GM20431 (cell line): Measurements from ENCODE around the gene PBX3.

Experiments used
- in situ Hi-C: fragments of 300-500 bp; cut with MseI, MboI; formaldehyde crosslinking; loops from one replicate; pipeline ENCODE4 v1.15.0; 2020; ENCODE audit warnings: low sequenced_read_pairs; ENCODE audit not compliant: unreplicated experiment

PBX3 gene

DNA sequence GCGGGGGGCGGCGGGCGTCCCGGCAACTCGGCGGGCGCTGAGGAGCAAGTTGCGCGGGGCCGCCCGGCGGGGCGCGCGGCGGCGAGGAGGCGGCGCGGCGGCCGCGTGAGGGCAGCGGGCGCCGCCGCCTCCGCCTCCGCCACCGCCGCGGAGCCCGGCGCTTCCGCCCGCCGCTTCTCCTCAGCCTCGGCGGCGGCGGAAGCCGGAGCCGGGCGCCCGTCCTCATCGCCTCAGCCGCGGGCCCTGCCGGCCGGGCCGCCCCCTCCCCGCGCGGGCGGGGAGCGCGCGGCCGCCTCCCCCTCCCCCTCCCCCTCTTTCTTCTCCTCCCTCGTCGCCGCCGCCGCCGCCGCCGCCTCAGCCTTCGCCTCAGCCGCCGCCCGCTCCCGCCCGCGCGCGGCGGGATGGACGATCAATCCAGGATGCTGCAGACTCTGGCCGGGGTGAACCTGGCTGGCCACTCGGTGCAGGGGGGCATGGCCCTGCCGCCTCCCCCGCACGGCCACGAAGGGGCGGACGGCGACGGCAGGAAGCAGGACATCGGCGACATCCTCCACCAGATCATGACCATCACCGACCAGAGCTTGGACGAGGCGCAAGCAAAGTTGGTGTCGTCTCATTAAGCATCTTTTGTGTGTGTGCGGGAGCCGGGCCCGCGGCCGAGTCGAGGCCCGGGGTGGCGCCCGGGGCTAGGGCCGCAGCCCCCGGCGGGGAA lies at the start of gene PBX3:
Gene PBX3 (plus strand): TSS at position 321 of the 712 bp plus-strand sequence.
- in situ Hi-C loops = no loop called here

DNA sequence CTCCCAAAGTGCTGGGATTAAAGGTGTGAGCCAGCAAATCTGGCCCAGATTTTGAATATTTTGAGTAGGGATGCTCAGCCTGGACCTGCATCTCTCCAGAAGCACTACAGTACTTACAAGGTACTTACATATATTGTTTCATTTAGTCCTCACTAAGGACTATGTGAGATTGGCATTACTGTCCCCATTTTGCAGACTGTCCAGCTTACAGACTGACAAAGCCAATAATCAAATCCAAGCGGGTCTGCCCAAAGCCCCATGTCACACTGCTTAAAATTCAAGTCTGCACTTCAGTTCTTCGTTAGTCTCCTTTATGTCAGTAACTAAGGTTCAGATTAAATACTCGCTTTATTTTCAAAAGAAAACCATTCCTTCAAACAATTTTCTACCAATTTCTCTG lies 47.3 kb upstream of the PBX3 start:
- in situ Hi-C loops = no loop called here

DNA sequence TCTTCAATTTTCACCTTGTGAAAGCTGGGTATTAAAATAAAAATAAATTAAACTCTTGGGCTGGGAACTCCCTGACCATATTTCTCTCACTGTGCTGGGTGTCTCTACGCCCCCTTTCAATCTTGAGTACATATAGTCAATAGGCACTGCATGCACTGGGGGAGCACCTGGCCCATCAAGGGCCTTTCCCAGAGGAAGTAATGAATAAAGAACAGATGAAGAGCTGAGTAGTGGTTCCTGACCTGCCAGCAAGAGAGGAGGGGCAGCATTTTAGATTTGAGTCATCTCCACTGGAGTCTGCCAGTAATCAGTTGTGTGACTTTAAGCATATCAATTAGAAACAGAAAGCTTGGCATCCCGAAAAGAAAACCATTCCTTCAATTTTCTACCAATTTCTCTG lies 46.4 kb upstream of the PBX3 start:
- in situ Hi-C loops = no loop called here

DNA sequence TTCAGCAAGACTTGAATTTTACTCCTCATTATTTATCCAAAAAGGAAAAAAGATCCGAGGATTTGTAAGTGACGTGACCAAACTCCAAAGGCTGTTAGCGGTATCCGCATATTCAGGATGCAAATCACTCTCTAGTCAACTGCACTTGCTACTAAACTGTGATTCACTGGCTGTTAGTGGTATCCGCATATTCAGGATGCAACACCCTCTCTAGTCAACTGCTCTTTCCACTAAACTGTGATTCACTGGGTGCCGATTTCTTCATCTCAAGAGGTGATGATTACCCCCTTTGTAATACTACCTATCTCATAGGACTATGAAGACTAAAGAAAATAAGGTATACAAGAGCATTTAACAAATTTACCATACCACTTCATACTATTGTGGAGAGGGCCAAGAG lies 45.8 kb upstream of the PBX3 start:
- in situ Hi-C loops = no loop called here

DNA sequence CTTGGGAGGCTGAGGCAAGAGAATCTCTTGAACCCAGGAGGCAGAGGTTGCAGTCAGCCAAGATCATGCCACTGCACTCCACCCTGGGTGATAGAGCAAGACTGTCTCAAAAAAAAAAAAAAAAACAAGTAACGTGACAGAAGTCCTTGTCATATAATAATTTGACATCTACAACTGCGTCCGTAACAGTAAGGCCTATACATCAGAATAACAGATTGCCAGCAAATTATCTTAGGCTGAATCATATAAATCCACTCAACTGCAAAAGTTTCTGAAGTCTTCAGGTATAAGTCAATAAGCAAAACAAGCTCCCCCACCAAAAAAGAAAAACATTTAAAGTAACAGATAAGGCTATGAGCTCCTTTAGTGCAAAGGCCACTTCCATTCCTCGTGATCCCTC lies 43.5 kb upstream of the PBX3 start:
- in situ Hi-C loops = no loop called here

DNA sequence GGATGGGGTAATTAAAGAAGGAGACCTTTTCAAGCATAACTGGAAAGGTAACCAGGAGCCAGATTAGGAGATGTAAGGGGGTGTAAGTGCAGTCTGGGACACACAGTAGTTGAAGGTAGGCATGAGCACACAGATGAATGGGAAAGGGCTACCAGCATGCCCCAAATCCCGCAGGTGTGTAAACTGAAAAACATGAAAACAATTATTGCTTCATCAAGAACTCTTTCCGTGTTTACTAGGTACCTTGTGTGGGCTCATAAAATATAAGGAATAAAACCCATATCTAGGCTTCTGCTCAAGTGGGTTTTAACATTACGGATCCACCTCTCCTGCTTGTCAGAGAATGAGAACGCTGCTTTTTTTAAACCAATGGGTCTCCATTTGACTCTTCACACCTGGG lies 41.3 kb upstream of the PBX3 start:
- in situ Hi-C loops = no loop called here

DNA sequence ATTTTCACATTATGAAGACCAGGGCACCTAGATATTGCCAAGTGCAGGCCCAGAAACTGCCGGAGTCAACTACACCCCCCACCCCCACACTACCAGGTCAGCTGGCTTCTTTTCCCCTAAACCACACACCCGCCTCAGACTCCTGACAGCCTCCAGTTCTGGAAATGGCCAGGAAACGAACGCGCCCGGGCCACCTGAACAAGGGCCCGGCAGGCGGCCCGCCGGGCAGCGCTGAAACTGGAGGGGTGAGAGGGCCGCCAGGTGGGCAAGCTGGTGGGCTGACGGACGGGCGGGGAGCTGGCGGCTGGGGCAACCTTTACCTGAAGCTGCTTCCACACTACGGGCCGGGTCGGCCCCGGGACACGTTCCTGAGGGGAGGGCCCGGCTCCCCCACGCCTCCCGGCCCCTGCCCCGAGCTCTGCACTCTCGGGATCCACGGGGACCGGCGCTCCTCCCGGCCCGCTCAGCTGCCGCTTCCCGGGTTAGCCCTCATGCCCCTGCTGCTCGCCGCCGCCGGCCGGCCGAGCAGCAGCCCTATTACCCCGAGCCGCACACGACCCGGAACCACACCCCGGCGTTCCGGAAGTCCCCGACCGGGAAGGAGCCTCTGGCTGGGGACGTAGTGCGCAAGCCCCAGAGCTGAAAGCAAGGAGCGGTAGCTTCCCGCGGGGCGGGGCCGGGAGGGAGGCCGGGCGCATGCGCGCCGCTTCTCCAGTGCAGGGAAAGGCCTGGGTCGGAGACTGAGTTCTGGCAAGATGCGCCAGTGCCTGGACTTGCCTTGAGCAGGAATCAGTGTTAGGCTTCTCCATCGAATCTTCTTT lies 40.3 kb upstream of the PBX3 start, which contains the start of gene MAPKAP1:
Gene MAPKAP1 (minus strand): TSS at position 558 of the 821 bp plus-strand sequence. CDS start 34,634 bp downstream, outside the sequence.
- in situ Hi-C loops = no loop called here

DNA sequence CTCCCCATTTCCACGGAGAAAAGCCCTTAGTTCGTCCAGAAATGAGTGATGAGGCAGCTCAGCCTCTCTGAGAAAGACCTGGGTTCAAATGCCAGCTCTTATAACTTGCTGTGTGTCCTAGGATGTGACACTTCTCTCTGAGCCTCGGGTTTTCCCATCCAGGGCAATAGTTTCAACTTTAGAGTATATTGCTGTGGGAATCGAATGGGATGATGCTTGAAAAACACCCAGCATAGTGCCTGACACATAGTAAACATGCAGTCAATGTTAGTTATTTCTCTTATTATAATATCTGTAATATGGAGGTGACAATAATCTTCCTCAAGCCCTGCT lies 39.7 kb upstream of the PBX3 start:
- in situ Hi-C loops = no loop called here

DNA sequence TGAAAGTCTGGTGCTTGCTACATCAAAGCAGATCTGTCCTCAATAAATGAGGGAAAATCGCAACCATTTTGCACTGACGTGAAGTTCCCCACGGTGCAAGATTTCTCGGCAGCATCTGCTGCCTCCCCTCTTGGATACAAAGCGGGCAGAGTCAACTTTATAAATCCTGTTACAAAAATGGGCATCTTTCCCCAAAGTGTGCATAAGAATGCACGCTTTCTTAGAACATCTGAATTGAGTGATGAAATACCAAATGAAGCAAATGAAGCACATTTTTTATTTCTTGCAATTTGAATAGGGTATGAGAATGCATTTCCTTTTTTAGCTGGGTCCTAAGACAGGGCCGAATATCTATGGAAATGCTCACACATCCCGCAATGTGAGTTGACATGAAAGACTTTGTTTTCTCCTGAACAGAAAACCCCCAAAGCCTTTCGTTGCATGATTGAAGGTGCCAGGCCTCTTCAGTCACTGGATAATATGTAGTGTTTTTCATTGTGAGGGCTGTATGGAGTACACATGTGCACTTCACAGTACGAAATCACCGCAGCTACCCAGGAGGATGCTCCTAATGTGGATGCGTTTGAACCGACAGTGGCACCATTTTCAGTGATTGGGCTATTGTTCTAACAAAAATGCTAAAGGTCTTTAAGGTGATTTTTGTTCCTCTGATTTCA lies 20.6 kb upstream of the PBX3 start:
- in situ Hi-C loops = no loop called here

DNA sequence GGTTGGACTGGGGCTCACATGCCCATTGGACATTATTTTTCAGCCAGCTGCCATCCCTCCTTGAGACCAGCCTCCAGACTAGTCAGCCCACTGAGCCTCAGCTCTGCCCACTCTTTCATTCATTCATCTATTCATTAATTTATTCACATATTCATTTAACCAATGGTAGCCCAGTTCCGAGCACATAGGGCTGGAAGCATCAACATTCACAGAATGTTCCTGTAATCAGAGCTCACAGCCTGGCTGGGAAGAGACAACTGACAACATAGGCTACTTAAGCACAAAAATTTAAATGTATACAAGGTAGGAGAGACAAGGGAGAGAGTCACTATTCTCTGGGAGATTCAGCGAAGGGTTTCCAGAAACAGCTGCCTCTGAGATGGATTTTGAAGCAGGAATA lies 17.0 kb upstream of the PBX3 start:
- in situ Hi-C loops = no loop called here

DNA sequence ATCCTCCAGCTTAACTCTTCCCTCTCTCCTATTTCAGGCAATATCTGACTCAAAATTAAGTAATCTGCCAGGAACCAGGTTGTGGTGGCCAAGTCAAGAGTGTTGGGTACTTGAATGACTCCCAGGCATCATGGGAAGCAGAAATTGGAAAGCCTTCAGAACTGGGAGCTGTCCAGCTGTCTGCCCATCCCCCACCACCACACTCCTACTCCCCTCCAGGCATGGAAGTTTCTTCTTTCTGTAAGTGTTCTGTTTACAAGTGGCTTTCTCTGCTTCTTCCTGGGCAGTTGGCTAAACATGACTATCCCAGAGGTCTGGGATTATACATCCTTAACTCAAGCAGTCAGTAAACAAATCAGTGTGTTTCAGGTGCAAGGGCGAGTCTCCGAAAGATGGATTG lies 14.6 kb upstream of the PBX3 start:
- in situ Hi-C loops = no loop called here

DNA sequence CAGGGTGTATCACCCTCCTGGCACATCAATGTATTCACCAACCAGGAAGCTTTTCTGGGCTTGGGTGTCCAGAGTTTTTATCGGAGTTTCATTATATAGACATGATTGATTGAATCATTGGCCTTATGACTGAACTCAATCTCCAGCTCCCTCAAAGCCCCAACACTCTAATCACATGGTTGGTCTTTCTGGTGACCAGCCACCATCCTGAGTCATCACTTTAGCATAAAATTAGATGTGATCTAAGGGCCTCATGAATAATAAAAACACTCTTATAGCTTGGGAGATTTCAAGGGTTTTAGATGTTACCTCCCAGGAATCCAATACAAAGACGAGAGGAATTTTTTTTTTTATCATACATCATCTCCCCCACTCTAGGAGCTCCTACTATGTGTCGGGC lies 7.7 kb upstream of the PBX3 start:
- in situ Hi-C loops = no loop called here

DNA sequence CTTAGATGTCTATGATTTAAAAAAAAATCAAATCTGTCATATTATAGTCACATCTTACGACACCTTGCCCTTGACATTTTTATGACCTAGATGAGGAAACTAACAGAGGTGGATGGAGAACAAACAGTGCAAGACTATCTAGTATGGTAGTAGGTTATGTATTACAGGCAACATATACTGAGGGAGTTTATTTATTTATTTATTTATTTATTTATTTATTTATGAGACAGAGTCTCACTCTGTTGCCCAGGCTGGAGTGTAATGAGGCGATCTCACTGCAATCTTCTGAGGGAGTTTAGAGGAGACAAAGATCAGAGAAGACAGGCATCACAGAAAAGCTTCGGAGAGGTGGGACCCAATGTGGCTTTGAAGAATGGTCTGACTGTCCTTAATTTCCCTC lies 4.5 kb upstream of the PBX3 start:
- in situ Hi-C loops = no loop called here

DNA sequence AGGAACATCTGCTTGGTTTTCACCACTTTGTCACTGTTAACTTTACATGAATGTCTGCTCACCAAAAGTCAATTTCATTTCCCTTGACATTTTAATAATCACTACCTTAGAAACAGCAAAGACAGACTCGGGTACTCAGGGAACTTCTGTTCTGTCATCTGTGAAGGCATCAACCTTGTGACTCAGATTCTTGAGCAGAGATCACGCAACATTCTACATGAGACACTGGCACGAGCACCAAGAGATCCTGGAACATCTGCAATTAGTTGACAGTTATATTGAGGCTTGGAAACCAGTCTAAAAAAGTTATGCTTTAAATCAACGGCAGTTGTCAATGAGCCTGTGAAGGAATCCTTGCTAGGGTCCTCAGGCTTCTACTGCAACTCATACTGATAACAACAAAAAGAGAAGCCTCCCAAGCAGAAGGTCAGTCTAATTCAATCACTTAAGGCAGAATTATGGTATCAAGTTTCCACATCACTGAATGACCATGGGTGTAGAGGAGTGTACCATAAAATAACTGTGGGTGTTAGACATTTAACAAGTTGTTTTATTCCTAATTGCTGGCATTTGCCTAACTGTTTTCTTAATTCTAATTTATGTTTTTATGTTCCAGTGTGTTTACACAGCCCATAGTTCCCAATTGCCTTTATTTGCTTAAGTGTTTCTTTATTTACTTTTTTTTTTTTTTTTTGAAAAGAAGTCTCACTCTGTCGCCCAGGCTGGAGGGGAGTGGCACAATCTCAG lies 3.3 kb upstream of the PBX3 start:
- in situ Hi-C loops = no loop called here

DNA sequence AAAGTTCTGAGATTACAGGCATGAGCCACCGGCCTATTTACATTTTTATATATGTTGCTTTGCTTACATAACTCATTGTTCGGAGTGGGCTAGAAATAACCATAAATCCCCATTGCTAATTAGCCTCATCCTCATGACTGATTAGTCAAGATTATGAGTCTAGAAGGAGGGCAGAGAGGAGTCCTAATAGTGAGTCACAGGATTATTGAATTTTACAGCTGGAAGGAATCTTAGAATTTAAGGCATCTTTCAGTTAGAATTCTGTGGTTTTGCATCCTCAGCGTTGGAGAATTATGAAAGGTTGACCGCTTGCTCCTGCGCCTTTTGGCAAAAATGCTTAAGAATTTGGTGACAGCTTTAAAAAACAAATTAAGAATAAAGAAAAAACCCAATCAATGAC lies 2.6 kb upstream of the PBX3 start:
- in situ Hi-C loops = no loop called here

DNA sequence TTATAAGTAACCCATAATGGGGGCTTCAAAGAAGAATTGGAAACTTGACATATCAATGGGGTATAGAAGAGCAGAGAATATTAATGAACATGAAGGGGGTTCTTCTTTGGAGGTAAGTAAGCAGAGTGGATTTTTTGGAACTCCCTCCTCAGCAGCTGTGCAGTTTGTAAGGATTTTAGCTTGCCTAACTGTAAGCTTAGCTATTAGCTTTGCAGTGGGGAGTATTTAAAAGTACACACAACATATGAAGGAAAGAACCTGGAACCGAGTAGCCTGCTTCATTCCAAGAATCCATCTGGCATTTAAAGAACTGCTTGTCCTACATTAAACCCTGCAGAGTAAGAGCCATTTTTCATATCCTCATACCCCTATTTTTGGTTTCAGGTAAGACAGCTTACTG lies 2.2 kb upstream of the PBX3 start:
- in situ Hi-C loops = no loop called here

DNA sequence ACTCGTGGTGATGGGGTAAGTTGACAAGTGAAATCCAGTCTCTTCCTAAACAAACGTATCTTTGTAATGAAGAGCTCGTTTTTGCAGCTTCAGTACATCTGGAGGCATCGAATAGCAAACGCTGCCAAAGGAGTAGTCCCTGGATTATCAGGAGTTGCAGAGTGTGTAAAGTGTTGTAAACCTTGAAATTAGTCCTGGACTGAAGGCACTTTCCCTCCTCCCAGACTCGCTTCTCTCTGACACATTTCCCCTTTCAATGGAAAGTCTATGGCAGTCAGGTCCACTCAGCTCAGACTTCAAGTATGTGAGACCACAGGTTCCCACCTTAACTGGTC lies 1.5 kb upstream of the PBX3 start:
- in situ Hi-C loops = no loop called here

DNA sequence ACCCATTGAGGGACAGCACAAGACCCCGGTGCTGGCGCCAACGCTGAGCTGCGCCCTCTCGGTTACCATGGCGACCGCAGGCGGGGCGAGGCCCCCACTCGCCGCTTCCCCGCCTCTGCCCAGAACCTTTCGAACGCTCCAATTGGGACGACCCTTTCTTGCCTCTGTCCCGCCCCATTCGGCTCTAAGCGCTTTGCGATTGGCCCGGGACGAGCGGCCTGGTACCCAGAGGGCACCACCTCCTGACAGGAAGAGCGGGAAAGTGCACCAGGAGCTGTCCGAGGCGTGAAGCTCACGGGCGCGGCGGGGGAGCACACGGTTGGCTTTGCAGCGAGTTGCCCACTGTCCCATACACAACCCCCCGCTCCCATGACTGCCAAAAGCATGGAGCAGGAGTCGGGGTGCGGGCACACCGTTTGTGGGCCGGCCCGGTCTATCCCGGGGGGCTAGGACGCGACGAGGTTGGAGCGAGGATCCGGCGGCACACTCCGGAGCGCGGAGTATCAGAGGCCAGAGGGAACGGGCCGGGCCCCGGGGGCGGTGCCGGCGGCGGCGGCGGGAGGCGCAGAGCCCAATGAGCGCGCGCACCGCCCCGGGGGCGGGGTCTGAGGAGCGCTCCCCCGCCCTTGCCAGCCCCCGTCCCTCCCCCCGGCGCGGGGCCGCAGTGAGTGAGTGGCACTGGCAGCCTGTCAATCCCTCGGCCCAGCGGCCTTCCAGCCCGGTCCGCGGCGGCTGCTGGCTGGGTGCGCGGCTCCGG lies 978 bp upstream of the PBX3 start:
- in situ Hi-C loops = no loop called here

DNA sequence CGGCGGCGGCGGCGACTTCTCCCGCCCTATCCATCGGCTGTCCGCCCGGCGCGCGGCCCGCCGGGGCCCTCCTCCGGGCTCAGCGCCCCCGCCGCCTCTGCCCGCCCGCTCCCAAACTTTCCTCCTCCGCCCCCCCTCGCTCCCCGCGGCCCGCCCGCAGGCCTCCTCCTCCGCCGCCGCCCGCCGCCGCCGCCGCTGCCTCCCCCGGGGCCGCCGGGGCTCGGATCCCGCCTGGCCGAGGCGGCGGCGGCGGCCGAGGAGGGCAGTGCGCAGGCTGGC lies 460 bp upstream of the PBX3 start:
- in situ Hi-C loops = no loop called here

DNA sequence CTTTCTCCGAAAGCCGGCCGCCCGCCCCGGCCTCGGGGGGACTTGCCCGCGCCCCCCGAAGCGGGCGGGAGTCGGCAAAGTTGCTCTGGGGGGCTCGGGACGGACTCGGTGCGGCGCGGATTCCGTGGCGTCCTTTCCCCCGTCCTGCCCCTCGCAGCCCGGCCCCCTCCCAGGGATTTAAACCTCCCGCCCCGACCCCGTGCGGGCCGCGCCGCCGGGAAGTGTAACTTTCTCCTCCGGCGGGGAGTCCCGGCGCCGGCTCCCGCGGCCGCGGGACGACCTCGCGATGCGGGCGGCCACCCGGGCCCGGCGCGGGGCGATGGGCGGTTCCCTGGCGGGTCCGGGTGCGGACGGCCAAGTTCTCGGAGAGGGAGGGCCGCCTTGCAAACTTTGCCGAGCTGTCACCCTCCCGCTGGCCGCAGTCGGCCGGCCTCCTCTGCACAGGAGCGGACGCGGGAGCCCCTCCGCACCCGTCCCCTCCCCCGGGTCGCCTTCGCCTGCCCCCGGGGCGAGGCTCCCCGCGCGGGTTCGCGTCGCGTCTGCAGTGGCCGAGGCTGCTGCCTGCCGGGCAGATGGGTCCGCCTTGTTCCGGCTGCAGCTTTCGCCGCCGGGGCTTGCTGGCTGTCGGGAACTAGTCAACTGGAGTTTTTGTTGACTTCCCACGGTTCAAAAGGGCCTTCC lies 732 bp downstream of the PBX3 start:
- in situ Hi-C loops = no loop called here
